H1 (cell line): Measurements from ENCODE around the gene PTGIS. TPM values are rescaled to one million over a fixed set of nuclear protein-coding genes. Genes with fewer than 3 reads are reported as not detected.
"Not testable (repeated sequence)": the region's sequence is repeated elsewhere in the genome, so short reads cannot be mapped to it uniquely, and the experiment has no call there.

Source experiments
- CTCF ChIA-PET: fragments of 300-600 bp; sonication (Branson Sonifier 250); formaldehyde crosslinking; loops from one replicate; lab custom pipeline; 2021; ENCODE audit not compliant: partially characterized antibody; lab: Charles Lee
- POLR2A ChIA-PET: fragments of 300-600 bp; sonication (Branson Sonifier 250); formaldehyde crosslinking; loops from one replicate; lab custom pipeline; 2021; ENCODE audit warnings: inconsistent platforms; ENCODE audit not compliant: partially characterized antibody; lab: Charles Lee
- DNase-seq, 2 experiments: peaks; one replicate each; pipeline versions ENCODE4 v3.0.0 to v3.0.0-alpha.2; 2010 to 2022; ENCODE audit warnings: low spot score in 2 of 2, low read depth in 1 of 2, mixed read lengths in 1 of 2
- FAIRE-seq: peaks from 2 replicates; lab custom pipeline; 2011; peaks lifted over from hg19 to GRCh38; lab: Jason Lieb, UNC
- H2AFZ ChIP-seq: 2 replicates; pipeline ENCODE4 v1.8.1; 2012; ENCODE audit warnings: low read length, inconsistent platforms
- H2AK5ac ChIP-seq: 2 replicates; pipeline ENCODE4 v1.6.1; 2013; ENCODE audit warnings: low read depth, low read length
- H2BK120ac ChIP-seq: replicated peaks from 2 replicates; pipeline ENCODE3; 2013; ENCODE audit warnings: low read depth, low read length, inconsistent platforms
- H2BK12ac ChIP-seq: 2 replicates; pipeline ENCODE4 v1.6.1; 2013; ENCODE audit warnings: low read depth, low read length
- H2BK15ac ChIP-seq: 2 replicates; pipeline ENCODE4 v1.6.1; 2013; ENCODE audit warnings: low read length
- H2BK20ac ChIP-seq: 2 replicates; pipeline ENCODE4 v1.6.1; 2013; ENCODE audit warnings: low read length
- H2BK5ac ChIP-seq: 2 replicates; pipeline ENCODE4 v1.6.1; 2013; ENCODE audit warnings: low read depth, low read length
- H3K14ac ChIP-seq: 2 replicates; pipeline ENCODE4 v1.6.1; 2013; ENCODE audit warnings: inconsistent platforms; ENCODE audit not compliant: insufficient read length
- H3K18ac ChIP-seq: 2 replicates; pipeline ENCODE4 v1.6.1; 2013; ENCODE audit warnings: low read length; ENCODE audit errors: extremely low read depth
- H3K23ac ChIP-seq: 2 replicates; pipeline ENCODE4 v1.6.1; 2013; ENCODE audit warnings: inconsistent platforms; ENCODE audit not compliant: insufficient read length
- H3K23me2 ChIP-seq: 2 replicates; pipeline ENCODE4 v1.6.1; 2013; ENCODE audit warnings: low read depth, low read length
- H3K27ac ChIP-seq: 2 replicates; pipeline ENCODE4 v1.6.1; 2011; ENCODE audit warnings: low read depth, low read length, inconsistent platforms
- H3K27me3 ChIP-seq, 4 experiments: replicated peaks in 1 of 4; 1 replicate in 1 of 4; 2 replicates in 3 of 4; pipeline versions ENCODE4 v1.6.1 to v1.8.1; 2011 to 2013; ENCODE audit warnings: low read length in 3 of 4, mild to moderate bottlenecking in 3 of 4, inconsistent platforms in 2 of 4, mixed read lengths in 2 of 4, moderate library complexity in 1 of 4; ENCODE audit not compliant: control insufficient read depth in 3 of 4, insufficient read depth in 3 of 4; ENCODE audit errors: extremely low read depth in 1 of 4
- H3K36me3 ChIP-seq, 4 experiments: 2 replicates each; pipeline versions ENCODE4 v1.6.1 to v1.8.1; 2011 to 2013; ENCODE audit warnings: mild to moderate bottlenecking in 4 of 4, low read length in 3 of 4, moderate library complexity in 2 of 4, control low read depth in 1 of 4, inconsistent platforms in 1 of 4; ENCODE audit not compliant: insufficient read depth in 4 of 4, control insufficient read depth in 2 of 4
- H3K4ac ChIP-seq: replicated peaks from 2 replicates; pipeline ENCODE3; 2013; ENCODE audit warnings: low read length, low read depth, mixed read lengths, inconsistent platforms; ENCODE audit not compliant: insufficient read length
- H3K4me1 ChIP-seq, 4 experiments: replicated peaks in 1 of 4; 1 replicate in 1 of 4; 2 replicates in 3 of 4; pipeline versions ENCODE4 v1.6.1 to v1.8.1; 2011 to 2013; ENCODE audit warnings: low read length in 3 of 4, inconsistent platforms in 2 of 4, mixed read lengths in 1 of 4; ENCODE audit not compliant: insufficient read depth in 4 of 4, control insufficient read depth in 3 of 4
- H3K4me2 ChIP-seq, 2 experiments: 2 replicates each; pipeline versions ENCODE4 v1.6.1 to v1.8.1; 2011 to 2013; ENCODE audit warnings: low read depth in 2 of 2, low read length in 2 of 2, control low read depth in 1 of 2, inconsistent platforms in 1 of 2, mild to moderate bottlenecking in 1 of 2; ENCODE audit not compliant: insufficient read depth in 1 of 2
- H3K4me3 ChIP-seq, 4 experiments: fragments of 200-600, 300-600 bp in 1 of 4; sonication (generic), shearing (Covaris generic), sonication (Bioruptor Twin) in 1 of 4; 2 replicates each; pipeline versions ENCODE4 v1.5.1 to v1.8.1; 2011 to 2016; ENCODE audit warnings: low read length in 4 of 4, low read depth in 3 of 4, control low read depth in 2 of 4, inconsistent platforms in 2 of 4, mild to moderate bottlenecking in 2 of 4, mixed read lengths in 1 of 4, moderate library complexity in 1 of 4; ENCODE audit not compliant: insufficient read depth in 2 of 4; ENCODE audit errors: extremely low read depth in 1 of 4
- H3K56ac ChIP-seq: replicated peaks from 2 replicates; pipeline ENCODE3; 2013; ENCODE audit warnings: low read depth, mild to moderate bottlenecking, mixed read lengths, low read length, inconsistent platforms; ENCODE audit not compliant: insufficient read length
- H3K79me1 ChIP-seq: 2 replicates; pipeline ENCODE4 v1.6.1; 2013; ENCODE audit warnings: low read depth, low read length, control low read depth
- H3K79me2 ChIP-seq, 2 experiments: 2 replicates each; pipeline versions ENCODE4 v1.6.1 to v1.8.1; 2012 to 2013; ENCODE audit warnings: low read length in 2 of 2, mild to moderate bottlenecking in 2 of 2, inconsistent platforms in 1 of 2; ENCODE audit not compliant: insufficient read depth in 2 of 2, control insufficient read depth in 1 of 2
- H3K9ac ChIP-seq, 4 experiments: replicated peaks in 1 of 4; 1 replicate in 1 of 4; 2 replicates in 3 of 4; pipeline versions ENCODE4 v1.6.1 to v1.8.1; 2011 to 2013; ENCODE audit warnings: low read depth in 3 of 4, low read length in 3 of 4, control low read depth in 2 of 4, mild to moderate bottlenecking in 2 of 4, moderate library complexity in 2 of 4, inconsistent platforms in 1 of 4; ENCODE audit errors: extremely low read depth in 1 of 4
- H3K9me3 ChIP-seq, 2 experiments: 2 replicates each; pipeline versions ENCODE4 v1.6.1 to v1.8.1; 2012 to 2013; ENCODE audit warnings: mild to moderate bottlenecking in 2 of 2, moderate library complexity in 2 of 2, control low read depth in 1 of 2, inconsistent platforms in 1 of 2, low read depth in 1 of 2, low read length in 1 of 2, mixed read lengths in 1 of 2; ENCODE audit not compliant: insufficient read depth in 2 of 2
- H4K20me1 ChIP-seq, 2 experiments: replicated peaks in 1 of 2; 2 replicates each; pipeline versions ENCODE3 to v1.8.1; 2011 to 2013; ENCODE audit warnings: inconsistent platforms in 2 of 2, low read length in 2 of 2, mild to moderate bottlenecking in 1 of 2; ENCODE audit not compliant: insufficient read depth in 2 of 2, control insufficient read depth in 1 of 2
- H4K5ac ChIP-seq: 2 replicates; pipeline ENCODE4 v1.6.1; 2013; ENCODE audit warnings: low read length, low read depth, mixed read lengths, inconsistent platforms; ENCODE audit not compliant: insufficient read length
- H4K8ac ChIP-seq: 2 replicates; pipeline ENCODE4 v1.8.0; 2013; ENCODE audit warnings: mild to moderate bottlenecking, moderate library complexity, low read length, inconsistent platforms; ENCODE audit not compliant: insufficient read depth; ENCODE audit errors: extremely low read depth
- H4K91ac ChIP-seq: replicated peaks from 2 replicates; pipeline ENCODE3; 2013; ENCODE audit warnings: low read length, mixed read lengths, inconsistent platforms; ENCODE audit not compliant: insufficient read length
- WGBS, 2 experiments: shearing (Covaris generic) in 1 of 2; methylation state at CpG; one replicate each; pipeline versions ENCODE4 v1.1.6 to v1.1.7; 2013 to 2015; ENCODE audit warnings: low lambda C conversion rate in 2 of 2, mixed read lengths in 2 of 2, inconsistent platforms in 1 of 2, low coverage in 1 of 2, missing lambda C conversion rate in 1 of 2; ENCODE audit not compliant: insufficient replicate concordance in 2 of 2, insufficient coverage in 1 of 2, insufficient read length in 1 of 2; ENCODE audit errors: extremely low coverage in 1 of 2, missing lambda C conversion rate in 1 of 2; 5-methylcytosine and 5-hydroxymethylcytosine counted together
- polyA plus RNA-seq, 7 experiments: library from polyadenylated mRNA; depleted of rRNA in 3 of 7; stranded (reverse) in 5 of 7; unstranded in 2 of 7; fragments of >200 nt in 5 of 7; fragments of 200-250 nt in 2 of 7; gene quantifications; 1 replicate in 5 of 7; 2 replicates in 1 of 7; 4 replicates in 1 of 7; pipeline versions ENCODE4 v1.2.1 to v1.2.3, GENCODE V29; 2011 to 2013; ENCODE audit warnings: missing spikeins in 2 of 7, mixed read lengths in 2 of 7
- total RNA-seq: library from RNA; stranded (reverse); fragmentation: NEBNext Ultra II Directional; extraction: Animal tissue kit (Norgen Biotek cat#: 25700); gene quantifications from 2 replicates; pipeline ENCODE4 v1.2.1, GENCODE V29; 2021

PTGIS gene
- total and polyA plus RNA-seq, 2 of the 8 experiments (the other 6 are each of a cell fraction or from before 2014, with no cell fraction given) = 29.9 to 35.5 TPM

DNA sequence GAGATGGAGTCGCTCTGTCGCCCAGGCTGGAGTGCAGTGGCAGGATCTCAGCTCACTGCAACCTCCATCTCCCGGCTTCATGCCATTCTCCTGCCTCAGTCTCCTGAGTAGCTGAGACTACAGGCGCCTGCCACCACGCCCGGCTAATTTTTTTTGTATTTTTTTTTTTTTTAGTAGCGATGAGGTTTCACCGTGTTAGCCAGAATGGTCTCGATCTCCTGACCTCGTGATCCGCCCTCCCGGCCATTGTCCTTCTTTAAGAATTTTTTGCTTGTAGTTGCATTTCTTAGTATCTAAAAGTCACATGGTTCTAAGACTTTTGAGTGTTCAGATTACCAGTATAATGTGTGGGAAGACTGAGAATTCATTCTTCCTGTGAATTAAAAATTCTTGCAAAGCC, 2.9 kb downstream of the PTGIS start:
- H4K20me1 ChIP-seq, H2AK5ac ChIP-seq, H2BK15ac ChIP-seq, H3K23me2 ChIP-seq, H3K18ac ChIP-seq, FAIRE-seq, H3K14ac ChIP-seq, H3K23ac ChIP-seq, H3K4ac ChIP-seq, H4K8ac ChIP-seq, H3K79me1 ChIP-seq, H3K56ac ChIP-seq, H2BK5ac ChIP-seq, DNase-seq, H2BK120ac ChIP-seq, H2BK12ac ChIP-seq, H4K91ac ChIP-seq, H3K9ac ChIP-seq, H3K4me2 ChIP-seq, H3K27ac ChIP-seq, H3K4me3 ChIP-seq, H2AFZ ChIP-seq, H3K27me3 ChIP-seq, H3K9me3 ChIP-seq, H4K5ac ChIP-seq, H2BK20ac ChIP-seq: not testable (repeated sequence)
- CTCF ChIA-PET = interaction anchor here (0.6 to 3.5 kb wide), 7 partner anchors 13 to 186 kb away, joined by 3 to 18 read pairs (median 5); no protein-coding TSS in a partner anchor
- 94% methylated on average over 10 of the region's 12 CpGs; no CpG with 5 or more reads in 1 of the 2 experiments for WGBS, 2 experiments
- Histone ChIP-seq H3K4me1 (peaks cover 14 to 37% (median 28%) of the 10 kb centered on the region in 4 experiments), H3K36me3 (peaks cover 0 to 11% (median 0%) of the 10 kb centered on the region in 4 experiments; a peak in 1 of 8 replicates), H3K79me2 (peaks cover 0 to 32% of the 10 kb centered on the region in 2 experiments; a peak in 2 of 4 replicates)
- POLR2A ChIA-PET = interaction anchor here (0.7 kb wide), 1 partner anchor 277 kb away, joined by 4 read pairs; no protein-coding TSS in a partner anchor
